Lower leg skin (tissue), 3 donors: Measurements from ENCODE around the gene NUMA1.

Experiments
- POLR2A ChIP-seq, 2 donors: fragments of 450-650 bp; IDR thresholded peaks; one replicate each; pipeline ENCODE4 v1.6.1; 2016 to 2017; ENCODE audit warnings: antibody characterized with exemption in 2 of 2, mild to moderate bottlenecking in 1 of 2, moderate library complexity in 1 of 2
- TF ChIP-seq, protein P1 (sequence below), 3 donors: fragments of 450-650 bp; IDR thresholded peaks; one replicate each; pipeline ENCODE4 v1.5.1; 2016; ENCODE audit warnings: antibody characterized with exemption in 3 of 3, mild to moderate bottlenecking in 3 of 3, moderate library complexity in 2 of 3

GRCh38 chr11:72084076-72084475 is 3.7 kb upstream of the NUMA1 start:
- TF ChIP-seq, protein P1, sequence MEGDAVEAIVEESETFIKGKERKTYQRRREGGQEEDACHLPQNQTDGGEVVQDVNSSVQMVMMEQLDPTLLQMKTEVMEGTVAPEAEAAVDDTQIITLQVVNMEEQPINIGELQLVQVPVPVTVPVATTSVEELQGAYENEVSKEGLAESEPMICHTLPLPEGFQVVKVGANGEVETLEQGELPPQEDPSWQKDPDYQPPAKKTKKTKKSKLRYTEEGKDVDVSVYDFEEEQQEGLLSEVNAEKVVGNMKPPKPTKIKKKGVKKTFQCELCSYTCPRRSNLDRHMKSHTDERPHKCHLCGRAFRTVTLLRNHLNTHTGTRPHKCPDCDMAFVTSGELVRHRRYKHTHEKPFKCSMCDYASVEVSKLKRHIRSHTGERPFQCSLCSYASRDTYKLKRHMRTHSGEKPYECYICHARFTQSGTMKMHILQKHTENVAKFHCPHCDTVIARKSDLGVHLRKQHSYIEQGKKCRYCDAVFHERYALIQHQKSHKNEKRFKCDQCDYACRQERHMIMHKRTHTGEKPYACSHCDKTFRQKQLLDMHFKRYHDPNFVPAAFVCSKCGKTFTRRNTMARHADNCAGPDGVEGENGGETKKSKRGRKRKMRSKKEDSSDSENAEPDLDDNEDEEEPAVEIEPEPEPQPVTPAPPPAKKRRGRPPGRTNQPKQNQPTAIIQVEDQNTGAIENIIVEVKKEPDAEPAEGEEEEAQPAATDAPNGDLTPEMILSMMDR (IDR thresholded peaks at IDR 0.05), result no peak
- TF ChIP-seq POLR2A (IDR thresholded peaks at IDR 0.05), result no peak
